Stimulated activated effector memory CD8-positive, alpha-beta T cell treated with anti-CD3 and anti-CD28 coated beads, Interleukin-12 subunit alpha, Interleukin-12 subunit beta, amount 100 ng/mL, for 72 hours (primary cell): Measurements from ENCODE around the gene GXYLT2.
"Not testable (repeated sequence)": the region's sequence is repeated elsewhere in the genome, so short reads cannot be mapped to it uniquely, and the experiment has no call there.

ENCODE experiments used
- ATAC-seq: fragments of 150-1000 bp; cut with Tn5 transposase; 2 replicates; pipeline ENCODE4 v1.10.0; 2021
- DNase-seq, 2 donors: peaks; one replicate each; pipeline ENCODE4 v3.0.0; 2021 to 2022; ENCODE audit warnings: low spot score in 2 of 2
- H3K27ac Mint-ChIP-seq: one replicate; pipeline ENCODE4 v1.8.0; 2022; ENCODE audit warnings: mild to moderate bottlenecking, mixed read lengths
- H3K36me3 Mint-ChIP-seq: one replicate; pipeline ENCODE4 v1.8.0; 2022; ENCODE audit warnings: mild to moderate bottlenecking, mixed read lengths
- H3K4me1 Mint-ChIP-seq: one replicate; pipeline ENCODE4 v1.8.0; 2022; ENCODE audit warnings: mixed read lengths
- H3K4me3 Mint-ChIP-seq: one replicate; pipeline ENCODE4 v1.8.0; 2022; ENCODE audit warnings: mild to moderate bottlenecking, mixed read lengths
- H3K9me3 Mint-ChIP-seq: one replicate; pipeline ENCODE4 v1.8.0; 2022; ENCODE audit warnings: mixed read lengths

The GXYLT2 gene

GRCh38 chr3:72906154-72906553 is 18.3 kb downstream of the GXYLT2 start:
- Mint-ChIP-seq H3K4me3 (no peak overlapping the region), H3K4me1 (no peaks in the 10 kb centered on the region), H3K9me3 (no peaks in the 10 kb centered on the region), H3K27ac (no peak overlapping the region), H3K36me3 (no peaks in the 10 kb centered on the region)
- ATAC-seq = no peak
- no peak for DNase-seq

- H3K9me3 Mint-ChIP-seq = no peaks in the 10 kb centered on the region
- no peak overlapping the region for H3K27ac Mint-ChIP-seq
- ATAC-seq (no peak), DNase-seq (no peak)
- no peaks in the 10 kb centered on the region for H3K36me3 Mint-ChIP-seq
- H3K4me3 Mint-ChIP-seq = no peak overlapping the region
- no peaks in the 10 kb centered on the region for H3K4me1 Mint-ChIP-seq
Observed at GRCh38 chr3:72907131-72907711, 19.4 kb downstream of the GXYLT2 start.

- H3K36me3 Mint-ChIP-seq = no peaks in the 10 kb centered on the region
- ATAC-seq (no peak), DNase-seq (no peak)
- H3K27ac Mint-ChIP-seq = no peak overlapping the region
- no peaks in the 10 kb centered on the region for H3K4me1 Mint-ChIP-seq
- H3K9me3 Mint-ChIP-seq = no peaks in the 10 kb centered on the region
- H3K4me3 Mint-ChIP-seq = no peak overlapping the region
Observed at GRCh38 chr3:72907731-72908620, 20.1 kb downstream of the GXYLT2 start.

- ATAC-seq (no peak), DNase-seq (no peak)
- Mint-ChIP-seq H3K27ac (no peak overlapping the region), H3K9me3 (no peaks in the 10 kb centered on the region), H3K4me3 (no peak overlapping the region), H3K4me1 (no peaks in the 10 kb centered on the region), H3K36me3 (no peaks in the 10 kb centered on the region)
Observed at GRCh38 chr3:72909591-72909990, 21.7 kb downstream of the GXYLT2 start.

GRCh38 chr3:72912532-72912931 is 24.7 kb downstream of the GXYLT2 start:
- ATAC-seq = no peak
- Mint-ChIP-seq H3K4me3 (no peak overlapping the region), H3K4me1 (no peaks in the 10 kb centered on the region), H3K9me3 (no peaks in the 10 kb centered on the region), H3K36me3 (no peaks in the 10 kb centered on the region), H3K27ac (no peak overlapping the region)
- no peak for DNase-seq

- Mint-ChIP-seq H3K27ac (no peak overlapping the region), H3K36me3 (no peaks in the 10 kb centered on the region), H3K4me1 (no peaks in the 10 kb centered on the region)
Observed at GRCh38 chr3:72914383-72914782, 26.5 kb downstream of the GXYLT2 start.

GRCh38 chr3:72916250-72916649 is 28.4 kb downstream of the GXYLT2 start:
- H3K27ac Mint-ChIP-seq = no peak overlapping the region
- no peak overlapping the region for H3K4me3 Mint-ChIP-seq
- H3K36me3 Mint-ChIP-seq = no peaks in the 10 kb centered on the region
- DNase-seq (no peak), ATAC-seq (no peak)
- no peaks in the 10 kb centered on the region for H3K9me3 Mint-ChIP-seq
- no peaks in the 10 kb centered on the region for H3K4me1 Mint-ChIP-seq

More at GRCh38 chr3:72914383-72914782, 26.5 kb downstream of the GXYLT2 start:
- no peak for ATAC-seq
- H3K9me3 Mint-ChIP-seq = no peaks in the 10 kb centered on the region
- no peak for DNase-seq
- H3K4me3 Mint-ChIP-seq = no peak overlapping the region

- Mint-ChIP-seq H3K9me3 (no peaks in the 10 kb centered on the region), H3K27ac (no peak overlapping the region), H3K4me1 (no peaks in the 10 kb centered on the region), H3K36me3 (no peaks in the 10 kb centered on the region), H3K4me3 (no peak overlapping the region)
- ATAC-seq = no peak
- DNase-seq = no peak
Observed at GRCh38 chr3:72919520-72919919, 31.7 kb downstream of the GXYLT2 start.

GRCh38 chr3:72924055-72924454 is 36.2 kb downstream of the GXYLT2 start:
- Mint-ChIP-seq H3K4me1 (no peaks in the 10 kb centered on the region), H3K9me3 (no peaks in the 10 kb centered on the region), H3K36me3 (no peaks in the 10 kb centered on the region), H3K27ac (no peak overlapping the region), H3K4me3 (no peak overlapping the region)
- DNase-seq (no peak), ATAC-seq (no peak)

- not testable (repeated sequence) for H3K9me3 Mint-ChIP-seq, H3K27ac Mint-ChIP-seq, H3K4me1 Mint-ChIP-seq, H3K36me3 Mint-ChIP-seq, DNase-seq, H3K4me3 Mint-ChIP-seq, ATAC-seq
Observed at GRCh38 chr3:72928781-72929735, 41.2 kb downstream of the GXYLT2 start.

GRCh38 chr3:72930754-72931153 is 42.9 kb downstream of the GXYLT2 start:
- Mint-ChIP-seq H3K4me3 (no peak overlapping the region), H3K9me3 (no peaks in the 10 kb centered on the region), H3K27ac (no peak overlapping the region), H3K36me3 (no peaks in the 10 kb centered on the region), H3K4me1 (no peaks in the 10 kb centered on the region)
- DNase-seq = no peak
- no peak for ATAC-seq

GRCh38 chr3:72932416-72932815 is 44.6 kb downstream of the GXYLT2 start:
- H3K36me3 Mint-ChIP-seq = no peaks in the 10 kb centered on the region
- H3K27ac Mint-ChIP-seq = no peak overlapping the region
- no peak for ATAC-seq
- no peaks in the 10 kb centered on the region for H3K4me1 Mint-ChIP-seq
- no peak for DNase-seq
- H3K9me3 Mint-ChIP-seq = no peaks in the 10 kb centered on the region
- H3K4me3 Mint-ChIP-seq = no peak overlapping the region

- H3K9me3 Mint-ChIP-seq = no peaks in the 10 kb centered on the region
- no peak overlapping the region for H3K4me3 Mint-ChIP-seq
- no peaks in the 10 kb centered on the region for H3K36me3 Mint-ChIP-seq
- ATAC-seq (peak; percentile 84), DNase-seq (no peak)
- H3K4me1 Mint-ChIP-seq = no peaks in the 10 kb centered on the region
- no peak overlapping the region for H3K27ac Mint-ChIP-seq
Observed at GRCh38 chr3:72938471-72939265, 50.8 kb downstream of the GXYLT2 start.

GRCh38 chr3:72941245-72941644 is 53.4 kb downstream of the GXYLT2 start:
- H3K4me3 Mint-ChIP-seq = no peak overlapping the region
- DNase-seq = no peak
- ATAC-seq = no peak
- no peak overlapping the region for H3K27ac Mint-ChIP-seq
- peaks cover 8% of the 10 kb centered on the region for H3K4me1 Mint-ChIP-seq
- H3K9me3 Mint-ChIP-seq = no peaks in the 10 kb centered on the region
- no peaks in the 10 kb centered on the region for H3K36me3 Mint-ChIP-seq

GRCh38 chr3:72942427-72942826 is 54.6 kb downstream of the GXYLT2 start:
- Mint-ChIP-seq H3K36me3 (no peaks in the 10 kb centered on the region), H3K9me3 (no peaks in the 10 kb centered on the region), H3K4me3 (no peak overlapping the region), H3K4me1 (peaks cover 8% of the 10 kb centered on the region), H3K27ac (no peak overlapping the region)
- DNase-seq = no peak
- no peak for ATAC-seq
